GM19463 (cell line): ENCODE results near the gene NSMCE1.

Experiments used
- ATAC-seq: cut with Tn5 transposase; IDR thresholded peaks from one replicate; pipeline ENCODE4 v1.9.1; 2021; ENCODE audit warnings: mild to moderate bottlenecking, moderate library complexity; ENCODE audit not compliant: unreplicated experiment

NSMCE1 gene, protein sequence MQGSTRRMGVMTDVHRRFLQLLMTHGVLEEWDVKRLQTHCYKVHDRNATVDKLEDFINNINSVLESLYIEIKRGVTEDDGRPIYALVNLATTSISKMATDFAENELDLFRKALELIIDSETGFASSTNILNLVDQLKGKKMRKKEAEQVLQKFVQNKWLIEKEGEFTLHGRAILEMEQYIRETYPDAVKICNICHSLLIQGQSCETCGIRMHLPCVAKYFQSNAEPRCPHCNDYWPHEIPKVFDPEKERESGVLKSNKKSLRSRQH

DNA sequence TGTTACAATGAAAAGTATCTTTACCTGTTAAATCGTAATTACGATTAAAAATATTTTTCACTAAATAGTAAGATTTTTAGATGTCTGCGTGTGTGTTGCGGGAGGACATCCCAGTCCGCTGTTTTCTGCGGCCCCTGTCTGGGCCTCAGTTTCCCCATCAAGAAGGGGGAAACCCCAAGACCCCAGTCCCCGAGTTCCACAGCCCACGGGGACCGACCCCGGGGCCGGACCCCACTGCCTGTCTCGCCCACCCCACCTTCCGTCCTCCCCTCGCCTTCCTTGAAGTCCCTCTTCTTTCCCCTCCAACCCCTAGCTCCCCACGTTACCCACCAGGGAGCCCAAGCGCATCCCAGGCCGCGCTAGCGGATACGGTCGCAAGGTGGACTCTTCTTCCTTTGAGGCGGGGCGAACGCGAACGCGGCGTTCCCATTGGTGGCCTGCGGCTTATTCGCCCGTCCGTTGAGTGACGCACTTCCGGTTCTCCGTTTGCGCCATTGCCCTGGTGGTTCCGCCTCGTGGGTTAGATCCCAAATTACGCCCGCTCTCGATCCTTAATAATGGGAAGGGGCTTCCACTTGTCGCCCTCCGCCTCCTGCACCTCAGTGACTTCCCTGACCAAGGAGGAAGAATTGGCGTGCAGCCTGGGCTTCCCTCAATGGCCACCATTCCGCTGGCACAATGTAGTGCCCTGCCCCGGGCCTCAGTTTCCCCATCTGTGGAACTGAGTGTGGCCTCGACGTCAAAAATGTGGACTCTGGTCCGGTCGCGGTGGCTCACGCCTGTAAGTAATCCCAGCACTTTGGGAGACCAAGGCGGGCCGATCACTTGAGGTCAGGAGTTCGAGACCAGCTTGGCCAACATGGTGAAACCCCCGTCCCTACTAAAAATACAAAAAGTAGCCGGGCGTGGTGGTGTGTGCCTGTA, at the start of gene NSMCE1:
NSMCE1 (minus strand) TSS at position 397 of the 924 bp plus-strand sequence. CDS start 11,202 bp downstream, outside the sequence.
- peak; percentile 99 for ATAC-seq

DNA sequence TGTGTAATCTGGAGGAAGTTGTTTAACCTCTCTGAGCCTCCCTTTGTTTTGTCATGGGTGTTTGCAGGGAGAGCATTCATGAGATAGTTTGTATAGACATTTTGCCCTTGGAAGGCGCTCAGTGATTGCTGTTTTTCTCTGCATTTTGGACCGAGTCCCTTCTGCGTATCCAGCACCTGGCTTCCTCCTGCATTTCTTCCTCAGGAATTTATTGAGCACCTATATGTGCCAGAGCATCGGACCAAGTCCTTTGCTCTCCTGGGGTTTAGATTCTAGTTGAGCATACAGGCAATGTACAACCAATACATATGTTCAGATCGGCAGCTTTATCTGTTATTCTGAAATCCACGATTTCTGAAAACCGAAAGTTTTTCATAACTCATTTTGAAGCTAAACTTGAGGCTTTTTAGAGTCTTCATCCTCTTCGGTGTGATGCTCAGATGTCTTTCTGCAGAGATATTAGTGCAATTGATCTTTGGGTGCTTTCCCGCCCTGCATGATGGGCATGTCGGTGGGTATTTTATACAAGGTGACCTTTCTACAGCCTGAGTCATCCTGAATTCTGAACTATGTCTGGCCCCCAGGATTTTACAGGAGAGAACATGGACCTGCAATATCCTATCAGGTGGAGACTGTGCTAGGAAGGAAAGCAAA, 49.3 kb upstream of the NSMCE1 start:
- no peak for ATAC-seq

DNA sequence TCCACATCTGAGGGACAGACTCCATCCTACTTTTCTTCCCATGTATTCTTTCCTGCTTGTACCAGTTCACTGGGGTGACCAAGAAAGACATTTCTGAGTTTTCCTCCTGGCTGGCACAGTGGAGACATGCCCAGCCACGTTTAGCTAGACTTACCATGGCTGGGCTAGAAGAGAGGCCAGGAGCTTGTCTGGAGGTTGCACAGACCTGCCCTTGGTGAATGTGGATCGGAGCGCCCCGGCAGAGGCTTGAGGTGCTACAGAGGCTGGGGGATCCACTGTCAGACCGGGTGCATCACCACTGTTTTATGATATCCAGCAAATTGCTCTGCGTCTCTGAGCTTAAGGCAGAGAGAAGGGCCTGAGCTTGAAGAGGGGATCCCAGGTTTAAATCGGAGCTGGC, 48.7 kb upstream of the NSMCE1 start:
- ATAC-seq, result no peak

DNA sequence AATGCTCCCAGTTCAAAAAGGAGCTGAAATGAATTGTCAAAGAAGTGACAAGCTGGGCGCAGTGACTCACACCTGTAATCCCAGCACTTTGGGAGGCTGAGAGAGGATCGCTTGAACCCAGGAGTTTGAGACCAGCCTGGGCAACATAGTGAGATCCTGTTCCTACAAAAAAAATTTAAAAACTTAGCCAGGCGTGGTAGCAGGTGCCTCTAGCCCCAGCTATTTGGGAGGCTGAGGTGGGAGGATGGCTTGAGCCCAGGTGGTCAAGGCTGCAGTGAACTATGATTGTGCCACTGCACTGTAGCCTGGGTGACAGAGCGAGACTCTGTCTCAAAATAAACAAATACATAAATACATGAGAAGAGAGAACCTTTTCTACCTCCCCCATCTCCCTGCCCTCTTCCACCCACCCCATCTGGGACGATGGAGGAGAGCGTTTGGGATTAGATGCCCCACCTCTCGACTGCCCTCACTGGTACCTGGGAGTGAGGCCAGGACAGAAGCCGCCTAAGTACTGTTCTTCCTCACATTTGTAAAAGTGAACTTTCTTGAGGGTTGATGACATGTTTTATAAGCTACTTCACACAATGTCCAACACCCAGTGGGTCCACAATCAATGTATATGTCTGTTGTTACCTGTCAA, 47.6 kb upstream of the NSMCE1 start:
- no peak for ATAC-seq

DNA sequence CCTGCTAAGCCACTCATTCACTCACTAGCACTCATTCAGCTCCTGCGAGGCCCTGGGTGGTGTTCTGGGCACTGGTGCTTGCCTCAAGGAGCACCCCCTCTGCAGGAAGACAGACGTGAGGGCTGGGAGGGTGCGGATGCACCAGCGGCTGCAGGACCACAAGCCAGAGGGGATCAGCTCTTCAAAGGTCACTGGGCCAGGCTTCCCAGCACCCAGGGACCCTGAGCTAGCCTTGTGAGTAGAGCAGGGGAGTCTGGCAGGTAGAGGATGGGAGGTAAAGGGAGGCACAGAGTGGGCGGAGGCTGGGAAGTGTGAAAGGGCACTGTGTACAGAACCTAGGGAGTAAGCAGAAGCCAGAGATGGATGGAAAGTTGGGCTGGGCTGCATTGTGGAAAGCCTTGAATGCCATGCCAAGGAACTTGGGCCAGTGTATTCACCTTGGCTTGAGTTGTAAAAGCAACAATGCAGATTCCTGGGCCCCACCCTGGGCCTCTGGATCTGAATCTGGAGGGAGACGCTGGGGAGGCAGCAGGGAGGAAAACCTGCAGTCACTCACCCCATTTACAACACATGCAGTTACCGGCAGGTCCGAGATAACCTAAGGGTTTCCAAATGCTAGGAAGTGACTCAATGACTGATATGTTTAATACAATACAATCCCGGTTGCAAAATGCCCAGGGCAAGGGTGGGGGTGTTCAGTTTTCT, 46.9 kb upstream of the NSMCE1 start:
- ATAC-seq, result no peak

DNA sequence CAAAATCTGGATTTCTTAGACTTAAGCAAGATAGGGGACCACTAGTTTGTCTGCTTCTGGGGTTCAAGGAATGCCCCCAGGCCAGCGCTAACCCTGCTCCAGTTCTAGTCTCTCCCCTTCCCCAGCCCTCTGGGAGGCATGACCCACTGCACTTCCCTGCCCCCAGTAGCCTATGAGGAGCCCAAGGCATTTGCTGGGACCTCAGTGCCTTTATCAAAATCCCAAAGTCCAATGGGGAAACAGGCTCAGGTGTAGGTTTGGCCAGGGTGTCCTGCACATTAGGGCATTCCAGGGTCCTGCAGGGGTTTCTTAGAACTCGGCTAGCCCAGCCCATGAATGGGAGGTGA, 46.4 kb upstream of the NSMCE1 start:
- no peak for ATAC-seq

DNA sequence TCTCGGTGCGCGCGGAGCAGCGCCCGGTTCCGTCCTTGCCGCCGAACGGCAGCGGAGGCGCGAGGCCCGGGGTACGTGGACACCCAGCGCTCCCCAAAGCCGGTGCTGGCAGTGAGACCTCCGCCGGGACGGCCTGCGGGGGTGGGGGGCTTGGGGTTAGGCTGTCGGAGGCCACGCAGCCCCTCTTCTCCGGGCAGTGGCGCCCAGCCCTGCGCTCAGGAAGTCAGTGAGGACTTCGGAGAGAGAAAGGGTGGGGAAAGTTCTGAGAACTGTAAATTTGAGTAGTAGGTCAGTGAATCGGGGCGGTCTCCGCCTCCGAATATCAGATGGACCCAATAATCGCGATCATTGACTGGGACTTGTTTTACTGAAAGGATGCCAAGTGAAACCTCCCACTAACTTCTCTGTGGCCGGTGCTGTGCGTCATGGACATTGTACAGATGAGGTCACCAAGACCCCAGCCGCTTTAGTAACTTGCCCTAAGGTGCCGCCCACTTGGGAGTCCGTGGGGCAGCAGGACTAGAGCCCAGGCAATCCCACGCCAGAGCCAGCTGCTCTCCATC, 45.7 kb upstream of the NSMCE1 start:
- ATAC-seq, result peak; percentile 15

DNA sequence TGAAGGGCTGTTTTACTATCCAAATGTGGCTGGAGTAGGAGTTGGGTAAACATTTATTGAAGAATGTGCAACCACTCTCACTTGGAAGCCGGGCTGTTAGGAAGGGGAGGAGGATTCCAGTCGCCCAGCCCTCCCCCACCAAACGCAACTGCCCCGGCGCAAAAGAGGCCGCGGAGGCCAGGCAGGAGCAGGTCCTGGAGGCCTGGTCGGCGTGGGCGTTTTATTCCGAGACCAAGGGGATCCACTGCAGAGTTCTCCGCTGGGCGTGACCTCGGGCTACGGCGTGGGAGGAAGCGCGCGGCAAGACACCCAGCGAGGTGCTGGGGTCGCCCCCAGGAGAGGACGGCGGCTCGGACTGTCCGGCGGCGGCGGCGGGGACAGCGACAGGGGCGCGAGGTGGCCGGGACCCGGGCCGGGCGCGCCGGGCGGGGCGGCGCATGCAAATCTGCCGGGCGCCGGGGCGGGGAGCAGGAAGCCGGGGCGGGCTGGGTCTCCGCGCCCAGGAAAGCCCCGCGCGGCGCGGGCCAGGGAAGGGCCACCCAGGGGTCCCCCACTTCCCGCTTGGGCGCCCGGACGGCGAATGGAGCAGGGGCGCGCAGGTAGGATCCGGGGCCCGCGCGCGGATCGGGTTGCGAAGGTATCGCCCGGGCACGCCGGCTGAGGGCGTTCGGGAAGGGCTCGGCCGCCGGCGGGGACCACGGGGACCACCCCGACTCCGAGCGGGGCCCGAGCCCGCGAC, 45.0 kb upstream of the NSMCE1 start, which contains the start of gene IL4R:
IL4R (plus strand) TSS at position 553 of the 739 bp plus-strand sequence. CDS start 26,230 bp downstream, outside the sequence.
- peak; percentile 48 for ATAC-seq

DNA sequence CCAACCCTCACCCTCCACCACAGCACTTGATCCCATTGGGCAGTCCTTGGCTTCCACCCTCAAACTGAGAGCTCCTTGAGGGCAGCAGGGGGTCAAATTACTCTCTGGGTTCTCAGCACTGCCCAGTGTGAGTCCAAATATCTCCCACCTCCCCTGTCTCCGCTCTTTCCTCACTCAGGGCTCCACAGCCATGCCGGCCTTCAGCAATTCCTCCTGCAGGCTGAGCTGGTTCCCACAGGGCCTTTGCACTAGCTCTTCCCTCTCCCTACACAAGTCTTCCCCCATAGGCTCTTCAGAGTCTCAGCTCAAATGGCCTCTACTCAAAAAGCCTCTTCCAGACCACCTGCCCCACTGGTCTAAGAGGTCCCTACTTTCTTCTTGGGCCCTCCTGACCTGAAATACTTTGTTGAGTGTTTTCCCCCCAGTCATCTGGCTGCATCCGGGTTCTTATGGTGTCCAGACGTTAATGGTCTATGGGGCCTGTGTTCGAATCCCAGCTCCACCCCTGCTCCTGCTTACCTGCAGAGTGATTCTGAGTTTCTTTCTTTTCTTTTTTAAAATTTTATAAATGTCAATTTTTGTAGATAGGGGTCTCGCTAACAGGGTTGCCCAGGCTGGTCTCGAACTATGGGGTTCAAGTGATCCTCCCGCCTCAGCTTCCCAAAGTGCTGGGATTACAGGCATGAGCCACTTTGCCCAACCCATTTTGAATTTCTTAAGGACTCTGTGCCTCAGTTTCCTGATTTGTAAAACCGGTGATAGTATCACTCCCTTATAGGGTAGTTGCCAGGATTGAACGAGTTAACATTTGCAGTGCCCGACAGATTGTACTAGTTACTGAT, 44.2 kb upstream of the NSMCE1 start:
- ATAC-seq, result no peak

DNA sequence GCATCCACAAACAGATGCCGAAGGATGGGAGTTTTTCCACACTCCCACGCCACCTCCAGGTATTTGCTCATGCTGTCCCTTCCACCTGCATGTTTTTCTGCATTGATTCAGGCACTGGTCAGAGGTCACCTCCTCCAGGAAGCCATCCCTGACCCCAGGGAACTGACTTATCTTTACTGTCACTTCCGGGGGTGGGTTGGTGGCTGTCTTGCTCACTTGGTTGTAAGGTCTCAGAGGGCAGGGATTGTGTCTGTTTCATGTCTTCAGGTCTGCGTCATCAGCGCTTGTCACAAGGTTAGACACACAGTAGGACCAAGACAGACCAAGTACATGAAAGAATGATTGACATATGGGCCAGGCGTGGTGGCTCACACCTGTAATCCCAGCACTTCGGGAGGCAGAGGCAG, 43.3 kb upstream of the NSMCE1 start:
- no peak for ATAC-seq

DNA sequence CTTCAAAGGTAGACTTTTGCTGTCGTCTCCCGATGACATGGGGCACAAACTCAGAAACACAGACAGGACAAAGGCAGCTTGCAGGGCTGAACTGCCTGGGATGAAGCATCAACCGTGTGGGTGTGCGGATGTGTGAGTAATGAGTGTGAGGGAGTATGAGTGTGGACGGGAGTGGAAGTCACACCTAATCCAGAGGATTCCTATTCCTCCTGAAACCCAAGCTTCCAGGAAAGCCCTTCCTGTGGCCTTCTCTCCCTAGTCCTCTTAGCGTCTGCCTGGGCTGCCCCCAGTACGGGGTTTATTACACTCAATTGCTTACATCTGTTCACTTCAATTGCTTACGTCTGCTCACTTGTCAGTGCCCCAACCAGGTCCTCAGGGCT, 42.9 kb upstream of the NSMCE1 start:
- no peak for ATAC-seq

DNA sequence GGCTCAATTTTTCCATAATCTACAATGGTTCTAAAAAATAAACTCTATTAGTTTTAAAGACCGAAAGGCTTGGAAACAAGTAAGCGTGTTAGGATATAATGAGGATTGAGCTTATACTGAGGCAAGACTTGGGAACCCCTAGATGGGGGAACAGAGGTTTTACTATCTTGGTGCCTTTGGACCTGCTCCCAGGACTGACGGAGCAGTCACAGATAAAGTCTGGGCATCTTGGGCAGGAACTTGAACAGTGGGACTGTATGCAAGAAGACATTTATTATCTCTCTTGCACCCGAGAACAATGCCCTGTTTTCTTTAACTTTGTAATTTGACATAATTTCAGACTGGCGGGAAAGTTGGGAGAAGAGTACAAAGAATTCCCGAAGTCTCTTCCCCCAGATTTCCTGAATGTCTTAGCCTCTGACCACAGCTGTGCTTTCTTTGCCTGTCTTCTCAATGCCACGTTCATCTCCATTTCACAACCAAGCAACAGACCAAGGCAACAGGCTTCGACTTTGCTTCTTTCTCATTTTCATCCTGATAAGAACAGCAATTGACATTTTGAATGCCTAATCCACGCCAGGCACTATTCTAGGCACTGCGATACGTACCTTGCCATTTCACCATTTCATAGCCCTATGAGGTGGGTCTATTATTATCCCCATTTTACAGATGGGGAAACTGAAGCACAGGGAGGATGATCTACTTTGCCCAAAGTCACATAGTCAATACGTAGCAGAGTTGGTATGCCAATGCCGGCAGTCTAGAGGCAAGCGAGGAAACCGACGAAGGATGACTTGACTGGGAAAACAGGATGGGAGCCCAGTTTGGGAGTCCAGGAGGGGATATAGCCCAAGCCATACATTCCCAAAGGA, 42.2 kb upstream of the NSMCE1 start:
- no peak for ATAC-seq

DNA sequence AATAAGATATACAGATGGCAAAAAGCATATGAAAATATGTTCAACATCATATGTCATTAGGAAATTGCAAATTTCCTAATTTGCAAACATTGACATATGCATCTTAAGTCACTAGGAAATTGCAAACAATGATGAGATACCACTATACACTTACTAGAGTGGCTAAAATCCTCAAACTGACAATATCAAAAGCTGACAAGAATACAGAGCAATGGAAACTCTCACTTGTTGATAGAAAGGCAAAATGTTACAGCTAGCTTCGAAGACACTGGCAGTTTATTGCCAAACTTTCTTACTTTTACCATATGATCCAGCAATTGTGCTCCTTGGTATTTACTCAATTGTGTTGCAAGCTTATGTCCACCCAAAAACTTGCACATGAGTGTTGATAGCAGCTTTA, 40.2 kb upstream of the NSMCE1 start:
- no peak for ATAC-seq

DNA sequence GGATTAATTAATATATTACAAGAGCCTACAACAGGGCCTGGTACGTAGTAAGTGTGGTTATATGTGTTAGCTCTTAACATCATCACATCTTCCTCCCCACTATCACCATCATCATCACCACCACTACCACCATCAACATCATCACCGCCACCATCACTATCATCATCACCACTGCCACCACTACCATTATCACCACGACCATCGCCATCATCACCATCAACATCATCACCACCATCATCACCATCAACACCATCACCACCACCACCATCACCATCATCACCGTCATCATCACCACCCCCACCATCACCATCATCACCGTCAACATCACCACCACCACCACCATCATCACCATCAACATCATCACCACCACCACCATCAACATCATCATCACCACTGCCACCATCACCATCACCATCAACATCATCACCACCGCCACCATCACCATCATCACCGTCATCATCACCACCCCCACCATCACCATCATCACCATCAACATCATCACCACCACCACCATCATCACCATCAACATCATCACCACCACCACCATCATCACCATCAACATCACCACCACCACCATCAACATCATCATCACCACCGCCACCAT, 37.4 kb upstream of the NSMCE1 start:
- ATAC-seq, result no peak

DNA sequence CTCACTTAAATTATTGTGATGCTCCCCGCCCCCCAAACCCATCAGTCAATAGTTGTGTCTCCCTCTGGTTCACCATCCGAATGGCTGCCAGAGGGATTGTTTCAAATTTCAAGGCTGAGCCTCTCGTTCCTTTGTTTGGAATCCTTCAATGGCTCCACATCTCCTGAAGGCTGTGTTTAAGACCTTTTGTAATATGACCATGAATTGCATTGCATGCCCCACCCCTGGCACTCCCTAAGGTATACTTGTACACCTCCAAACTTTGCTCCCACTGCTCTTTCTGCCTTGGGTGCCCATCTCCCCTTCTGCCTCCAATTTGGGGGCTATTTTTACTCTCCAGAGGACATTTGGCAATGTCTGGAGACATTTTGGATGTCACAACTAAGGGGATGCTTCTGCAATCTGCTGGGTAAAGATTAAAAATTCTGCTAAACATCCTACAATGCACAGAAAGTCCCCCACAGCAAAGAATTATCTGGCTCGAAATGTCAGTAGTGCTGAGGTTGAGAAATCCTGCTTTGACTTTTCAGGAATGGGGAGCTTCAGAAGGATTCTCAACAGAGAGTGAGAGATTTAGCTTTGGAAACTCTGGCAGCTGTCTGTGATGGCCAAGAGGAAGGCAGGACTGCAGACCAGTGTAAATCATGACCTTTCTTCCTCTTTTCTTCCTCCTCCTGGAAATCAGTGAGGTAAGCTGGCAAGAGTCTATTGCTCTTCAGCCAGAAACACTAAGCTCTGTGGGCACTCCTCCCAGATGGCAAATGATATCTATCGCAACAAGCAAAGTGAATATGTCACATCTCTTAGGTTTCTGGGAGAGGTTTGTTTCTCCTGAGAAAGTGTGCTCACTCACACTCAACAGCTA, 36.5 kb upstream of the NSMCE1 start:
- ATAC-seq, result no peak

DNA sequence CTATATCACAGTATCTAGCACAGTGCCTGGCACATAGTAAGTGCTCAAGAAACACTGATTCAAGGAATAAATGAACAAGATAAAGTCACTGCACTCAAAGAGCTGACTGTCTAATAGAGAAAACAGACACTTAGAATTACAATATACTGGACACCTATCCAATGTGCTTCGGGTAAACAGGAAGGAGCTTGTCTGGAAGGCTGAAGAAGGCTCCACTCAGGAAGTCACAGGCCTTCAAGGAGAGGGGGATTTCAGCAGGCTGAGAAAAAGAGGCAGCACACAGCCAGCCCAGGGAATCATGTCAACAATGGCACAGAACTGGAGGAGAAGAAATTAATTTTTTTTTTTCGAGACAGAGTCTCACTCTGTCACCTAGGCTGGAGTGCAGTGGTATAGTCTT, 35.5 kb upstream of the NSMCE1 start:
- no peak for ATAC-seq
